ENCODE measurements around the gene WDFY4.

WDFY4 gene

DNA sequence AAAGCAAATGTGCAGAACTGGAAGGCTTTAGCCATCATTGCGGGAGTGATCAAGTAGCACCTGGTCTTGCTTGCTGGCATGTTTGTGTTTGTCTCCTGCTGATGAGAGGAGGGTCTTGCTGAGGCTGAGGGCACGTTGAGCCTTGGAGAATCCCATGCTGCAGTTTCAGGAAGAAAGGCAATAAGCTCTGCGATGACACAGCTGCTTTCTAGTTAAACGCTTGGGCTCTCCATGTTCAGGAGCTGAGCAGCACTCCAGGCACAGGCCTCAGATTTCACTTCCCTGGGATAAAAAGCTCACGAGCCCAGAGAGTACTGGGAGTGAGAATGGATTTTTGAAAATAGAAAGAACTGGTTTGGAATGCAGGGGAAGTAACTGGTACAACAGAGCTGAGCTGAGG lies 154.2 kb downstream of the WDFY4 start:
- TF ChIP-seq POLR2AphosphoS5 (IDR thresholded peaks at IDR 0.05; ENCODE audit: low read depth, low read length) (no peak), SIN3A (IDR thresholded peaks at IDR 0.05; ENCODE audit: borderline replicate concordance, insufficient read depth, low read length) (no peak), TAF1 (IDR thresholded peaks at IDR 0.05; ENCODE audit: borderline replicate concordance, insufficient read depth, low read length) (no peak)

DNA sequence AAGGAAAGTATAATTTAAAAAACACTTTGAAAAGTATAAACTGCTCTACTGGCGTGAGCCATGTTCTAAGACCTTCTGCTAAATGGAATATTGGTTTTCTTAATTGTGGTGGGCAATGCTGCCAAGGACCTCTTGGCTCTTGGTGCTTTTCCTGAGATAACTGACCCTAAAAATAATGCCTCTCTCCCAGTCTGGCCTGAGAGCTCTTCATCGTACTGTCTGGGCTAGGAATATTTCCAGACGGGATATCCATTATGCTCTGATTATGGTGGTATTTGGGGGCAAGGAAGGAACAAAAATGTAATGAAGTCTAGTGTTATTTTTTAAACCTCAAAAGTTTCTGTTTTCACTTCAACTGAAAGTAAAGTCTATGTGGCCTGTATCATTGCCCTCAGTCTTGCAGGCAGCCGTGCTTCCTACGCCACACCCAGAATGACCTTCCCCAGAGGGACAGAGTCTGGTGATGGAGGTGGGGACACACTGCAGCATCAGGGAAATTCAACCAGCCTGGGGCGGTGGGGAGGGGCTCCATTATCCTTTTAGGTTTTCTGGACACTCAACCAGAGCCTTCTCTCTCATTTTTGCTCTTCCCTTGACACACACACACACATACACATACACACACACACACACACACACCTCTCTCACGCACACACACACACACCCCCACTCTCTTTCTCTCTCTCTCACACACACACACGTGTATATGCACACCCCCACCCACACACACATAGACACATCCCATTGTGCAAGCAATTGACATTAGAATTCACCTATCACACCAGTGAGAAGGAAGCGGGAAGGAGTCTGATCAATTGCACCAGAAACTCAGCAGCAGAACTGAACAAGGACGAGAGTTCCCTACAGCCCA lies 155.4 kb downstream of the WDFY4 start:
- TF ChIP-seq POLR2AphosphoS5 (IDR thresholded peaks at IDR 0.05; ENCODE audit: low read depth, low read length), result no peak
- no peak for TF ChIP-seq TAF1 (IDR thresholded peaks at IDR 0.05; ENCODE audit: borderline replicate concordance, insufficient read depth, low read length)
- no peak for TF ChIP-seq FOXP2 (optimal IDR thresholded peaks at IDR 0.05; ENCODE audit: borderline replicate concordance, extremely low read depth, extremely low read length, insufficient read depth)
- TF ChIP-seq SIN3A (IDR thresholded peaks at IDR 0.05; ENCODE audit: borderline replicate concordance, insufficient read depth, low read length), result no peak
- TF ChIP-seq, protein P1, sequence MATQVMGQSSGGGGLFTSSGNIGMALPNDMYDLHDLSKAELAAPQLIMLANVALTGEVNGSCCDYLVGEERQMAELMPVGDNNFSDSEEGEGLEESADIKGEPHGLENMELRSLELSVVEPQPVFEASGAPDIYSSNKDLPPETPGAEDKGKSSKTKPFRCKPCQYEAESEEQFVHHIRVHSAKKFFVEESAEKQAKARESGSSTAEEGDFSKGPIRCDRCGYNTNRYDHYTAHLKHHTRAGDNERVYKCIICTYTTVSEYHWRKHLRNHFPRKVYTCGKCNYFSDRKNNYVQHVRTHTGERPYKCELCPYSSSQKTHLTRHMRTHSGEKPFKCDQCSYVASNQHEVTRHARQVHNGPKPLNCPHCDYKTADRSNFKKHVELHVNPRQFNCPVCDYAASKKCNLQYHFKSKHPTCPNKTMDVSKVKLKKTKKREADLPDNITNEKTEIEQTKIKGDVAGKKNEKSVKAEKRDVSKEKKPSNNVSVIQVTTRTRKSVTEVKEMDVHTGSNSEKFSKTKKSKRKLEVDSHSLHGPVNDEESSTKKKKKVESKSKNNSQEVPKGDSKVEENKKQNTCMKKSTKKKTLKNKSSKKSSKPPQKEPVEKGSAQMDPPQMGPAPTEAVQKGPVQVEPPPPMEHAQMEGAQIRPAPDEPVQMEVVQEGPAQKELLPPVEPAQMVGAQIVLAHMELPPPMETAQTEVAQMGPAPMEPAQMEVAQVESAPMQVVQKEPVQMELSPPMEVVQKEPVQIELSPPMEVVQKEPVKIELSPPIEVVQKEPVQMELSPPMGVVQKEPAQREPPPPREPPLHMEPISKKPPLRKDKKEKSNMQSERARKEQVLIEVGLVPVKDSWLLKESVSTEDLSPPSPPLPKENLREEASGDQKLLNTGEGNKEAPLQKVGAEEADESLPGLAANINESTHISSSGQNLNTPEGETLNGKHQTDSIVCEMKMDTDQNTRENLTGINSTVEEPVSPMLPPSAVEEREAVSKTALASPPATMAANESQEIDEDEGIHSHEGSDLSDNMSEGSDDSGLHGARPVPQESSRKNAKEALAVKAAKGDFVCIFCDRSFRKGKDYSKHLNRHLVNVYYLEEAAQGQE (IDR thresholded peaks at IDR 0.05; ENCODE audit: insufficient read depth in 1 of 2, low read depth in 2 of 2, low read length in 2 of 2), result no peak

DNA sequence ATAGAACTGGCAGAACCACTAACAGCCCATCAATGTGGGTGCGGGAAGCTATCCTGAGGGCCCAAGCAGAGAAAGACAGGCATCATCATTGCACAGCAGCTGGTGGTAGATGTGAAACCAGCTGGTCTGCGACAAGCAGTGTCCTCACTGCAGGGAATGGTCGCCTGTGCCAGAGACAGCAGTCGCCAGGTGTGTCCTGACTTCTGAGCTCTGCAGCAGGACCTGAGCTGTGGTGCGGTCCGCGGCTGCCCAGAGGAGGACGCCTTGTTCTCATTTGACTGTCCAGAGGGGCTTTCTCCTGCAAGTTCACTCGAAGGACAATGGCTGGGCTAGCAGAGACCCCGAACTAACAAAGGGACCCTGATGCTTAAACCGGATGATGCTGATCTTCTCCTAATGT lies 157.6 kb downstream of the WDFY4 start:
- TF ChIP-seq TAF1 (IDR thresholded peaks at IDR 0.05; ENCODE audit: borderline replicate concordance, insufficient read depth, low read length), result no peak
- TF ChIP-seq FOXP2 (optimal IDR thresholded peaks at IDR 0.05; ENCODE audit: borderline replicate concordance, extremely low read depth, extremely low read length, insufficient read depth), result no peak
- TF ChIP-seq POLR2AphosphoS5 (IDR thresholded peaks at IDR 0.05; ENCODE audit: low read depth, low read length), result no peak
- TF ChIP-seq, protein P1 (IDR thresholded peaks at IDR 0.05; ENCODE audit: insufficient read depth in 1 of 2, low read depth in 2 of 2, low read length in 2 of 2), result no peak
- TF ChIP-seq SIN3A (IDR thresholded peaks at IDR 0.05; ENCODE audit: borderline replicate concordance, insufficient read depth, low read length), result no peak

DNA sequence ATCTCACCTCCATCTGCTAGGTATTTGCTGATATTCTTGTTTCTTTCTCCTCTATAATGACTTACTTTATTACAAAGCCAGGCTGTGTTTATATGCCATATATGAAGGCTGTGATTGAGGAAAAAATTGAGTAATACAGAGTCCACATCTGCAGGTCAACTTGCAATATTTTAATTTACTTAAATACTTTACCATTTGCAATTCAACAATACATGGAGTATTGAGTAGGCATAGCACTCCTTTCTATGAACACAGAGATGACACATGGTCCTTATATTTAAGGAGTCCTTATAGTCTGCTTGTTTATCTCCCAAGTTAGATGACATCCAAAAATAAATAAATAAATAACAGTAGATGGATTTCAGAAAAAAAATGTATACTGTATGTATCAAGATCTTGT lies 158.5 kb downstream of the WDFY4 start:
- TF ChIP-seq POLR2AphosphoS5 (IDR thresholded peaks at IDR 0.05; ENCODE audit: low read depth, low read length) (no peak), SIN3A (IDR thresholded peaks at IDR 0.05; ENCODE audit: borderline replicate concordance, insufficient read depth, low read length) (no peak), FOXP2 (optimal IDR thresholded peaks at IDR 0.05; ENCODE audit: borderline replicate concordance, extremely low read depth, extremely low read length, insufficient read depth) (no peak), TAF1 (IDR thresholded peaks at IDR 0.05; ENCODE audit: borderline replicate concordance, insufficient read depth, low read length) (no peak)
- TF ChIP-seq, protein P1 (IDR thresholded peaks at IDR 0.05; ENCODE audit: insufficient read depth in 1 of 2, low read depth in 2 of 2, low read length in 2 of 2), result no peak

DNA sequence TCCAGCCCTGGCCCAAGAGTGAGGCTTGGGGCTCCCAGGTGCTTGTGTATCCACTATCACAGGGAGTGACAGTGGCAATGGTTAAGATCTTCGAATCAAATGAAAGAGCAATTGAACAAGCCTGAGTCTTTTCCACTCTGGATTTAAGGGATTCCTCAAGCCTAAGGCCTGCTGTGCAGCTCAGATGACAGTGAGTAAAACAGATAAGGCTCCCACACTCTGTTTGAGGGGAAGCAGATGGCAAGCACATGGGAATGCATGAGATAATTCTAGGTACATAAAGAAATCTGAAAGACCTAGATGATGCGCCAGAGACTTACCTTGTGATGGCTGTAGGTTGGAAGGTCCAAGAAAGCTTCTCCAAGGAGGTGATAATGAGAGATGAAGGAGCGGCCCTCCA lies 159.9 kb downstream of the WDFY4 start:
- TF ChIP-seq, protein P1 (IDR thresholded peaks at IDR 0.05; ENCODE audit: insufficient read depth in 1 of 2, low read depth in 2 of 2, low read length in 2 of 2), result no peak
- TF ChIP-seq POLR2AphosphoS5 (IDR thresholded peaks at IDR 0.05; ENCODE audit: low read depth, low read length) (no peak), FOXP2 (optimal IDR thresholded peaks at IDR 0.05; ENCODE audit: borderline replicate concordance, extremely low read depth, extremely low read length, insufficient read depth) (no peak), TAF1 (IDR thresholded peaks at IDR 0.05; ENCODE audit: borderline replicate concordance, insufficient read depth, low read length) (no peak), SIN3A (IDR thresholded peaks at IDR 0.05; ENCODE audit: borderline replicate concordance, insufficient read depth, low read length) (no peak)
